ENCODE data around the gene IL5. TPM values are rescaled to one million over a fixed set of nuclear protein-coding genes. Genes with fewer than 3 reads are reported as not detected.

IL5 gene
- total and polyA plus RNA-seq, 2 of the 13 experiments (the other 11 are each of a cell fraction or from before 2014, with no cell fraction given): not detected

- peak; percentile 85 for TF ChIP-seq CTCF (CRISPR knock-in tag; IDR thresholded peaks at IDR 0.05)
- peak; percentile 80 for TF ChIP-seq SMC3 (IDR thresholded peaks at IDR 0.05; ENCODE audit: low read length)
- peak; percentile 29; the same call in 1 of the 2 replicates for TF ChIP-seq IKZF5 (CRISPR knock-in tag; IDR thresholded peaks at IDR 0.05)
- peak; percentile 25 for TF ChIP-seq TEAD3 (CRISPR knock-in tag; optimal IDR thresholded peaks at IDR 0.05; ENCODE audit: borderline replicate concordance)
- peak; percentile 25; the same call in 1 of the 2 replicates for TF ChIP-seq PITX1 (CRISPR knock-in tag; IDR thresholded peaks at IDR 0.05)
- TF ChIP-seq ZNF713 (CRISPR knock-in tag; IDR thresholded peaks at IDR 0.05): no peak
- TF ChIP-seq ZNF207 (IDR thresholded peaks at IDR 0.05; ENCODE audit: borderline replicate concordance): no peak
- peak; percentile 46 for TF ChIP-seq ASH2L (IDR thresholded peaks at IDR 0.05; ENCODE audit: insufficient read length, low read depth, low read length)
- TF ChIP-seq ZNF333 (CRISPR knock-in tag; IDR thresholded peaks at IDR 0.05; ENCODE audit: borderline replicate concordance): 0 out of 2 replicates have a peak, but pooled peaks have one; percentile 38
- TF ChIP-seq ZNF674 (CRISPR knock-in tag; IDR thresholded peaks at IDR 0.05; ENCODE audit: low read depth): no peak
- TF ChIP-seq ZNF687 (CRISPR knock-in tag; IDR thresholded peaks at IDR 0.05): peak; percentile 35; the same call in 1 of the 2 replicates
- TF ChIP-seq, protein P1, sequence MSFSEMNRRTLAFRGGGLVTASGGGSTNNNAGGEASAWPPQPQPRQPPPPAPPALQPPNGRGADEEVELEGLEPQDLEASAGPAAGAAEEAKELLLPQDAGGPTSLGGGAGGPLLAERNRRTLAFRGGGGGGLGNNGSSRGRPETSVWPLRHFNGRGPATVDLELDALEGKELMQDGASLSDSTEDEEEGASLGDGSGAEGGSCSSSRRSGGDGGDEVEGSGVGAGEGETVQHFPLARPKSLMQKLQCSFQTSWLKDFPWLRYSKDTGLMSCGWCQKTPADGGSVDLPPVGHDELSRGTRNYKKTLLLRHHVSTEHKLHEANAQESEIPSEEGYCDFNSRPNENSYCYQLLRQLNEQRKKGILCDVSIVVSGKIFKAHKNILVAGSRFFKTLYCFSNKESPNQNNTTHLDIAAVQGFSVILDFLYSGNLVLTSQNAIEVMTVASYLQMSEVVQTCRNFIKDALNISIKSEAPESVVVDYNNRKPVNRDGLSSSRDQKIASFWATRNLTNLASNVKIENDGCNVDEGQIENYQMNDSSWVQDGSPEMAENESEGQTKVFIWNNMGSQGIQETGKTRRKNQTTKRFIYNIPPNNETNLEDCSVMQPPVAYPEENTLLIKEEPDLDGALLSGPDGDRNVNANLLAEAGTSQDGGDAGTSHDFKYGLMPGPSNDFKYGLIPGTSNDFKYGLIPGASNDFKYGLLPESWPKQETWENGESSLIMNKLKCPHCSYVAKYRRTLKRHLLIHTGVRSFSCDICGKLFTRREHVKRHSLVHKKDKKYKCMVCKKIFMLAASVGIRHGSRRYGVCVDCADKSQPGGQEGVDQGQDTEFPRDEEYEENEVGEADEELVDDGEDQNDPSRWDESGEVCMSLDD (CRISPR knock-in tag; IDR thresholded peaks at IDR 0.05; ENCODE audit: borderline replicate concordance): no peak
- TF ChIP-seq REPIN1 (CRISPR knock-in tag; IDR thresholded peaks at IDR 0.05; ENCODE audit: borderline replicate concordance, low read depth): 0 out of 2 replicates have a peak, but pooled peaks have one; percentile 15
- TF ChIP-seq U2AF1 (optimal IDR thresholded peaks at IDR 0.05; ENCODE audit: low read depth, low read length): no peak
- TF ChIP-seq STAG1 (CRISPR knock-in tag; IDR thresholded peaks at IDR 0.05): peak; percentile 79
- TF ChIP-seq MIXL1 (CRISPR knock-in tag; IDR thresholded peaks at IDR 0.05): no peak
- no peak for TF ChIP-seq FOXJ3 (CRISPR knock-in tag; IDR thresholded peaks at IDR 0.05; ENCODE audit: borderline replicate concordance)
- 0 out of 2 replicates have a peak, but pooled peaks have one; percentile 39 for TF ChIP-seq ZNF563 (CRISPR knock-in tag; IDR thresholded peaks at IDR 0.05)
Measured at GRCh38 chr5:132526290-132526973, 16.9 kb downstream of the IL5 start (continued).

Measured in HepG2 (cell line).